Spleen (tissue), 11 donors: Measurements from ENCODE around the gene TBL1X. TPM values are rescaled to one million over a fixed set of nuclear protein-coding genes. Genes with fewer than 3 reads are reported as not detected.

Experiments
- DNase-seq: peaks from one replicate; pipeline ENCODE4 v3.0.0-alpha.2; 2020
- H3K27ac ChIP-seq, 8 donors: fragments of 200-600 bp; sonication (generic) in 7 of 8; 1 replicate in 4 of 8; 2 replicates in 4 of 8; pipeline versions ENCODE4 v1.5.0 to v1.8.0; 2016 to 2021; ENCODE audit warnings: inconsistent platforms in 4 of 8, mild to moderate bottlenecking in 4 of 8, moderate library complexity in 1 of 8
- H3K27me3 ChIP-seq, 7 donors: fragments of 200-600 bp; sonication (generic) in 6 of 7; replicated peaks in 1 of 7; 1 replicate in 4 of 7; 2 replicates in 3 of 7; pipeline versions ENCODE4 v1.5.0 to v1.8.0; 2016 to 2021; ENCODE audit warnings: inconsistent platforms in 3 of 7, mild to moderate bottlenecking in 1 of 7
- H3K36me3 ChIP-seq, 6 donors: fragments of 200-600 bp; sonication (generic) in 5 of 6; 1 replicate in 4 of 6; 2 replicates in 2 of 6; pipeline versions ENCODE4 v1.5.0 to v1.8.0; 2016 to 2021; ENCODE audit warnings: inconsistent platforms in 2 of 6
- H3K4me1 ChIP-seq, 6 donors: fragments of 200-600 bp; sonication (generic) in 5 of 6; 1 replicate in 3 of 6; 2 replicates in 3 of 6; pipeline versions ENCODE4 v1.5.0 to v1.8.0; 2016 to 2021; ENCODE audit warnings: inconsistent platforms in 3 of 6
- H3K4me3 ChIP-seq, 8 donors: fragments of 200-600 bp; sonication (generic) in 7 of 8; 1 replicate in 4 of 8; 2 replicates in 4 of 8; pipeline versions ENCODE4 v1.5.0 to v1.8.0; 2016 to 2021; ENCODE audit warnings: inconsistent platforms in 4 of 8, mild to moderate bottlenecking in 4 of 8, moderate library complexity in 2 of 8
- H3K9me3 ChIP-seq, 8 donors: fragments of 200-600 bp; sonication (generic) in 7 of 8; 1 replicate in 4 of 8; 2 replicates in 4 of 8; pipeline versions ENCODE4 v1.5.0 to v1.8.0; 2016 to 2021; ENCODE audit warnings: inconsistent platforms in 4 of 8
- POLR2A ChIP-seq, 3 donors: fragments of 450-650 bp; IDR thresholded peaks; one replicate each; pipeline ENCODE4 v1.5.1; 2017; ENCODE audit warnings: antibody characterized with exemption in 3 of 3, mild to moderate bottlenecking in 1 of 3
- POLR2AphosphoS5 ChIP-seq, 3 donors: sonication (generic); formaldehyde crosslinking; IDR thresholded peaks; one replicate each; pipeline ENCODE4 v1.5.1; 2017; ENCODE audit warnings: antibody characterized with exemption in 3 of 3
- WGBS, 5 donors: extraction: QIAGEN DNeasy Blood & Tissue Kit in 3 of 5; methylation state at CpG; one replicate each; pipeline versions ENCODE4 v1.1.5 to v1.1.7; 2013 to 2018; 5-methylcytosine and 5-hydroxymethylcytosine counted together
- intact Hi-C: fragments of 100-400 bp; cut with DNase I; formaldehyde crosslinking; loops from one replicate; pipeline ENCODE4 v1.15.0; 2023; ENCODE audit warnings: low total_unique reads
- polyA plus RNA-seq, 3 donors: library from polyadenylated mRNA; stranded (reverse); fragments of 200-250 nt; gene quantifications; one replicate each; pipeline ENCODE4 v1.2.1, GENCODE V29; 2013
- total RNA-seq, 7 donors: library from RNA; depleted of rRNA in 3 of 7; stranded (reverse); fragments of >200 nt in 3 of 7; fragmentation: NEBNext Ultra II Directional in 4 of 7; extraction: Animal tissue kit (Norgen Biotek cat#: 25700) in 4 of 7; gene quantifications; one replicate each; pipeline versions ENCODE4 v1.1.0 to v1.2.1, GENCODE V29; 2016 to 2021
- TF ChIP-seq, protein P1 (sequence below), 11 experiments: fragments of 200-600 bp in 7 of 11; fragments of 450-650 bp in 4 of 11; sonication (generic) in 4 of 11; IDR thresholded peaks in 8 of 11; conservative IDR thresholded peaks in 3 of 11; 1 replicate in 7 of 11; 2 replicates in 4 of 11; pipeline versions ENCODE4 v1.4.0 to v1.8.0; 2016 to 2021; ENCODE audit warnings: antibody characterized with exemption in 11 of 11, inconsistent platforms in 4 of 11, mild to moderate bottlenecking in 1 of 11
- donor health status: healthy with polysubstance abuse.
- donor health status: DM: no; HTN: no; CAD: no; lungs with moderate emphysema.
- donor health status: DM: no; HTN: no; CAD: no.
- donor health status: Bipolar disorder and iron deficiency.
- donor health status: healthy.
- donor health status: DM: no; HTN: no; CAD: no.
- donor health status: DM: yes; HTN: yes; CAD: no.

Gene TBL1X
- total and polyA plus RNA-seq, 10 donors = 3.0 to 37.2 (median 21.4) TPM

DNA sequence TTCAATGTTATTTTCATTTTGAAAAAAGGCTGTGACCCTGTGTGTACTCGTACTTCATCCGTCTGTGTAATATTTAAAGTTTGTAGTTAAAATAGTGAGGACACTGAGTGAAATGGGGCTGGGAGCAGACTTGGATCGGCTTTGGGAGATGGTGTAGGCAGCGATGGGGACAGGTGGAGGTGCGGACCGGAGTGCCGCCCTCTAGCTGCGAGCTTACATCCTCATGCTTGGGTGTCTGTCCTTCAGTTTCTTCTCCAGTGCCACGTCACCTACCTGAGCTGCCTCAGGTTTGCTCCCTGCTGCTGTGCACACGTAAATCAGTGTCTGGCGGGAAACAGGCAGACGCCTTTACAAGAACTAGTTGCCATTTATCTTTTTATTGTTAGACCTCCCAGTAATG is 154.7 kb downstream of the TBL1X start:
- no peak for DNase-seq
- no peaks in the 10 kb centered on the region for H3K36me3 ChIP-seq
- WGBS, 5 donors = 78 to 98% (median 95%) methylated on average over 12 of the region's 12 CpGs
- intact Hi-C loops = no loop called here
- no peak overlapping the region for H3K27ac ChIP-seq
- no peak overlapping the region for H3K4me3 ChIP-seq
- TF ChIP-seq POLR2A (IDR thresholded peaks at IDR 0.05) = no peak
- no peaks in the 10 kb centered on the region for H3K4me1 ChIP-seq
- no peaks in the 10 kb centered on the region for H3K9me3 ChIP-seq
- H3K27me3 ChIP-seq = no peaks in the 10 kb centered on the region

DNA sequence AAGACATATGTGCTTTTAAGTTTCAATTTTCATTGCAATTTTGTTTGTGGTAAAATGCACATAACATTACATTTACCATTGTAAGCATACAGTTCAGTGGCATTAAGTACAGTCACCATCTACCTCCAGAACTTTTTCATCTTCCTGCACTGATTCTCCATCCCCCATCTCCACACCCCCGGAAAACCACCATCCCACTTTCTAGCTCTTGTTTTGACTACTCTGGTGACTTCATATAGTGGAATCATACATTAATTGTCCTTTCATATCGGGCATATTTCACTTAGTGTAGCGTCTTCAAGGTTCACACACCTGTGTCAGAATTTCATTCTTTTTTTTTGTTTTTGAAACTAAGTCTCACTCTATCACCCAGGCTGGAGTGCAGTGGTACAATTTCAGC is 157.3 kb downstream of the TBL1X start:
- intact Hi-C loops = no loop called here
- Histone ChIP-seq H3K4me3 (no peak overlapping the region), H3K9me3 (no peaks in the 10 kb centered on the region), H3K27ac (no peak overlapping the region), H3K4me1 (no peaks in the 10 kb centered on the region), H3K36me3 (no peaks in the 10 kb centered on the region), H3K27me3 (no peaks in the 10 kb centered on the region)
- no peak for TF ChIP-seq POLR2AphosphoS5 (IDR thresholded peaks at IDR 0.05)
- TF ChIP-seq POLR2A (IDR thresholded peaks at IDR 0.05) = no peak
- TF ChIP-seq, protein P1, sequence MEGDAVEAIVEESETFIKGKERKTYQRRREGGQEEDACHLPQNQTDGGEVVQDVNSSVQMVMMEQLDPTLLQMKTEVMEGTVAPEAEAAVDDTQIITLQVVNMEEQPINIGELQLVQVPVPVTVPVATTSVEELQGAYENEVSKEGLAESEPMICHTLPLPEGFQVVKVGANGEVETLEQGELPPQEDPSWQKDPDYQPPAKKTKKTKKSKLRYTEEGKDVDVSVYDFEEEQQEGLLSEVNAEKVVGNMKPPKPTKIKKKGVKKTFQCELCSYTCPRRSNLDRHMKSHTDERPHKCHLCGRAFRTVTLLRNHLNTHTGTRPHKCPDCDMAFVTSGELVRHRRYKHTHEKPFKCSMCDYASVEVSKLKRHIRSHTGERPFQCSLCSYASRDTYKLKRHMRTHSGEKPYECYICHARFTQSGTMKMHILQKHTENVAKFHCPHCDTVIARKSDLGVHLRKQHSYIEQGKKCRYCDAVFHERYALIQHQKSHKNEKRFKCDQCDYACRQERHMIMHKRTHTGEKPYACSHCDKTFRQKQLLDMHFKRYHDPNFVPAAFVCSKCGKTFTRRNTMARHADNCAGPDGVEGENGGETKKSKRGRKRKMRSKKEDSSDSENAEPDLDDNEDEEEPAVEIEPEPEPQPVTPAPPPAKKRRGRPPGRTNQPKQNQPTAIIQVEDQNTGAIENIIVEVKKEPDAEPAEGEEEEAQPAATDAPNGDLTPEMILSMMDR (IDR thresholded peaks at IDR 0.05 in 8 of 11, conservative IDR thresholded peaks at IDR 0.05 in 3 of 11) = no peak
- WGBS, 5 donors = 85 to 94% (median 91%) methylated on average over 3 of the region's 3 CpGs
- DNase-seq = no peak

DNA sequence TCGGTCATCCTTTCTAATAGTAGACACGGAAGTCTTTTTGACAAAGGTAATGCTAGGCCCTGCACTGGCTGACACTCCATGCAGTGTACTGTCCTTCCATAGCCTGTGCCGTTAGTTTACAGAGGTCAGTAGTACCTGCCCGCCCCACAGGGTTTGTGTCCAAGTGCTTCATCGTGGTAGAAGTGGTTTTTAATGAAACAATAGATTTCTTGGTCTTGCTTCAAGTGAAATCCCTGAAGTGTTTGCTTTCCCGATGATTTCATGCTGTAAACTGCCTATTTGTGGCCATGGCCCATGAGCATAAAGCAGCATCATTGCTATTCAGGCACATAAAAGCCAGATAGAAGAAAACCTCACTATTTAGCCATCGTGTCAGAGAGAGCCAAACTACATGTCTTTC is 161.5 kb downstream of the TBL1X start:
- no peaks in the 10 kb centered on the region for H3K4me1 ChIP-seq
- no peaks in the 10 kb centered on the region for H3K27me3 ChIP-seq
- no peaks in the 10 kb centered on the region for H3K9me3 ChIP-seq
- no peak for DNase-seq
- no peak overlapping the region for H3K4me3 ChIP-seq
- H3K36me3 ChIP-seq = no peaks in the 10 kb centered on the region
- no peak overlapping the region for H3K27ac ChIP-seq
- TF ChIP-seq POLR2AphosphoS5 (IDR thresholded peaks at IDR 0.05) (no peak), POLR2A (IDR thresholded peaks at IDR 0.05) (no peak)
- TF ChIP-seq, protein P1 (IDR thresholded peaks at IDR 0.05 in 8 of 11, conservative IDR thresholded peaks at IDR 0.05 in 3 of 11) = no peak
- WGBS, 5 donors = 86 to 98% (median 90%) methylated on average over 7 of the region's 7 CpGs
- intact Hi-C loops = no loop called here

DNA sequence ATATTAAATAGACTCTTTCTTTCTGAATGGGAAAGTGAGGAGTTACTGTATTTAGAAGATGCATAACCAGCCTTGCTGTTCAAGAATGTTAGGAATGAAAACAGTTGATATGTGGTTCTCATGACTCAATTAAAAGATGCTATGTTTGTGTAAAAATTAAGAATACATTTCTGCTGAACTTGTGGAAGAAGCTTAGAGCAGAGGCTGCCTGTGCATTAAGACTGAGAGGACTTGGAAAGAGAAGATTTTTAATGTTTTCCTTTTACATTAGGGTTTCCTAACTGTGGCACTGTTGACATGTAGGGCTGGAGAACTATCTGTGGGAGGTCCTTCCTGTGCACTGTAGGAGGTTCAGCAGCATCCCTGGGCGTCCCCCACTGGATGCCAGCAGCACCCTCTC is 163.1 kb downstream of the TBL1X start:
- Histone ChIP-seq H3K4me1 (no peaks in the 10 kb centered on the region), H3K27me3 (no peaks in the 10 kb centered on the region), H3K27ac (no peak overlapping the region), H3K9me3 (no peaks in the 10 kb centered on the region), H3K36me3 (no peaks in the 10 kb centered on the region), H3K4me3 (no peak overlapping the region)
- WGBS, 5 donors = 27 to 89% (median 69%) methylated on average over 1 of the region's 1 CpG; no CpG with 5 or more reads in 1 of the 5 donors
- no peak for DNase-seq
- intact Hi-C loops = no loop called here
- TF ChIP-seq, protein P1 (IDR thresholded peaks at IDR 0.05 in 8 of 11, conservative IDR thresholded peaks at IDR 0.05 in 3 of 11) = no peak
- TF ChIP-seq POLR2A (IDR thresholded peaks at IDR 0.05) (no peak), POLR2AphosphoS5 (IDR thresholded peaks at IDR 0.05) (no peak)
